Chondrocyte (in vitro differentiated cells): ENCODE results near the gene NTRK3. TPM values are rescaled to one million over a fixed set of nuclear protein-coding genes. Genes with fewer than 3 reads are reported as not detected.

ENCODE experiments used
- DNase-seq: peaks from one replicate; pipeline ENCODE4 v3.0.0; 2021; ENCODE audit warnings: mixed read lengths, low spot score
- H3K27ac Mint-ChIP-seq: one replicate; pipeline ENCODE4 v1.8.0; 2021; ENCODE audit warnings: mild to moderate bottlenecking, moderate library complexity, mixed read lengths; ENCODE audit not compliant: unreplicated experiment
- H3K27me3 Mint-ChIP-seq: 2 replicates; pipeline ENCODE4 v1.8.0; 2021; ENCODE audit warnings: low read depth, mixed read lengths
- H3K36me3 Mint-ChIP-seq: 2 replicates; pipeline ENCODE4 v1.8.0; 2021; ENCODE audit warnings: low read depth, mixed read lengths
- H3K4me1 Mint-ChIP-seq: 2 replicates; pipeline ENCODE4 v1.8.0; 2021; ENCODE audit warnings: low read depth, mild to moderate bottlenecking, mixed read lengths
- H3K4me3 Mint-ChIP-seq: one replicate; pipeline ENCODE4 v1.8.0; 2021; ENCODE audit warnings: mild to moderate bottlenecking, moderate library complexity, mixed read lengths; ENCODE audit not compliant: unreplicated experiment
- H3K9me3 Mint-ChIP-seq: 2 replicates; pipeline ENCODE4 v1.8.0; 2021; ENCODE audit warnings: low read depth, mixed read lengths
- total RNA-seq: library from RNA; stranded (reverse); gene quantifications from 3 replicates; pipeline ENCODE4 v1.2.1, GENCODE V29; 2021
- TF ChIP-seq, protein P1 (sequence below): fragments of 200-600 bp; sonication (generic); IDR thresholded peaks from 2 replicates; pipeline ENCODE4 v1.5.0; 2021; ENCODE audit warnings: antibody characterized with exemption, mild to moderate bottlenecking, moderate library complexity

The NTRK3 gene
- total RNA-seq, 1 donor from 2014 or later = not detected

DNA sequence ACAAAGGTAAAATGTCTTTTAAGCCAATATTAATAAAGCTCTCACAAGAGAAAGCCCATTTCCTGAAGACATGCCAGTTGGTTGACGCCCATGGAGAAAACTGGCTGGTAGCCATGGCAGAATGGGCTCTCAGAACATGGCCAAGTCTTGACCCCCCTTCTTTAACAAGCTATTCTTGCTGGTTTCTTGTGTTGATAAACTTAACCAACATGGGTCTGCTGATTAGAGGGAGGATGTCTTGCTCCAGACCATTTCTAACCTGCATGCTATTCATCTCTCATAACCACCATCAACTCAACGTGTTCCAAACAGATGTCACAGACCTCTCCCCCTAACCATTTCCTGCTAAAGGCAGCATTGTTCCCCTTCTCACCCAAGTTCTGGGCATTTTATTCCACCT, 25.7 kb downstream of the NTRK3 start:
- H3K9me3 Mint-ChIP-seq = no peaks in the 10 kb centered on the region
- DNase-seq = no peak
- H3K4me1 Mint-ChIP-seq = no peaks in the 10 kb centered on the region
- H3K27me3 Mint-ChIP-seq = peaks cover 18% of the 10 kb centered on the region
- H3K4me3 Mint-ChIP-seq = no peak overlapping the region
- no peaks in the 10 kb centered on the region for H3K36me3 Mint-ChIP-seq
- no peak overlapping the region for H3K27ac Mint-ChIP-seq
- TF ChIP-seq, protein P1, sequence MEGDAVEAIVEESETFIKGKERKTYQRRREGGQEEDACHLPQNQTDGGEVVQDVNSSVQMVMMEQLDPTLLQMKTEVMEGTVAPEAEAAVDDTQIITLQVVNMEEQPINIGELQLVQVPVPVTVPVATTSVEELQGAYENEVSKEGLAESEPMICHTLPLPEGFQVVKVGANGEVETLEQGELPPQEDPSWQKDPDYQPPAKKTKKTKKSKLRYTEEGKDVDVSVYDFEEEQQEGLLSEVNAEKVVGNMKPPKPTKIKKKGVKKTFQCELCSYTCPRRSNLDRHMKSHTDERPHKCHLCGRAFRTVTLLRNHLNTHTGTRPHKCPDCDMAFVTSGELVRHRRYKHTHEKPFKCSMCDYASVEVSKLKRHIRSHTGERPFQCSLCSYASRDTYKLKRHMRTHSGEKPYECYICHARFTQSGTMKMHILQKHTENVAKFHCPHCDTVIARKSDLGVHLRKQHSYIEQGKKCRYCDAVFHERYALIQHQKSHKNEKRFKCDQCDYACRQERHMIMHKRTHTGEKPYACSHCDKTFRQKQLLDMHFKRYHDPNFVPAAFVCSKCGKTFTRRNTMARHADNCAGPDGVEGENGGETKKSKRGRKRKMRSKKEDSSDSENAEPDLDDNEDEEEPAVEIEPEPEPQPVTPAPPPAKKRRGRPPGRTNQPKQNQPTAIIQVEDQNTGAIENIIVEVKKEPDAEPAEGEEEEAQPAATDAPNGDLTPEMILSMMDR = no peak

- no peak overlapping the region for H3K4me3 Mint-ChIP-seq
- H3K9me3 Mint-ChIP-seq = no peaks in the 10 kb centered on the region
- H3K4me1 Mint-ChIP-seq = no peaks in the 10 kb centered on the region
- no peak for DNase-seq
- no peak overlapping the region for H3K27ac Mint-ChIP-seq
- peaks cover 14% of the 10 kb centered on the region for H3K27me3 Mint-ChIP-seq
- H3K36me3 Mint-ChIP-seq = no peaks in the 10 kb centered on the region
- TF ChIP-seq, protein P1 = no peak
Measured at GRCh38 chr15:88225461-88225860, 31.1 kb downstream of the NTRK3 start.

DNA sequence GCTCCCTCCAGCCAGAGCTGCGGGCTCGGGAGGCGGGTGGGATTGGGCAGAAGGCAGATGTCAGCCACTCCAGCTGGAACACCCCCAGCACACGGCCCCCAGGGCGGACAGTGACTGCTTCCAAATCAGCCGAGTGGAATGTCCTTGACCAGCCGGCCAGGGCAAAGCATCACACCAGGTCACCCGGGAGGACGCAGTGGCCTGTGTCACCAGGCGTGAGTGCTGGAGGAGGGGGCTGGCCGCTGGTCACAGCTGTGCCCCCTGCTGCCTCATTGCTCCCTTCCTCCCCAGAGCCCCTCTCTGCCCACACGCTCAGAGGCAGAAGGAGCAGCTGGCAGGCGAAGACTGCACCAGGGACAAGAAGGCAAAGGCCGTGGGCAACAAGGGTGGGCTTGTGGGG, 33.5 kb downstream of the NTRK3 start:
- Mint-ChIP-seq H3K4me3 (no peak overlapping the region), H3K4me1 (no peaks in the 10 kb centered on the region), H3K27ac (no peak overlapping the region), H3K27me3 (peaks cover 8% of the 10 kb centered on the region), H3K36me3 (no peaks in the 10 kb centered on the region), H3K9me3 (peaks cover 2% of the 10 kb centered on the region)
- TF ChIP-seq, protein P1 = no peak
- DNase-seq = no peak

- H3K9me3 Mint-ChIP-seq = peaks cover 9% of the 10 kb centered on the region
- no peaks in the 10 kb centered on the region for H3K36me3 Mint-ChIP-seq
Measured at GRCh38 chr15:88221836-88222235, 34.7 kb downstream of the NTRK3 start.

GRCh38 chr15:88220443-88221335, 35.9 kb downstream of the NTRK3 start:
- no peak overlapping the region for H3K27ac Mint-ChIP-seq
- peaks cover 12% of the 10 kb centered on the region for H3K9me3 Mint-ChIP-seq
- H3K36me3 Mint-ChIP-seq = no peaks in the 10 kb centered on the region
- H3K27me3 Mint-ChIP-seq = peaks cover 4% of the 10 kb centered on the region
- H3K4me3 Mint-ChIP-seq = no peak overlapping the region
- TF ChIP-seq, protein P1 = no peak
- H3K4me1 Mint-ChIP-seq = no peaks in the 10 kb centered on the region
- no peak for DNase-seq

More at GRCh38 chr15:88221836-88222235, 34.7 kb downstream of the NTRK3 start:
- TF ChIP-seq, protein P1 = no peak
- H3K4me1 Mint-ChIP-seq = no peaks in the 10 kb centered on the region
- no peak overlapping the region for H3K4me3 Mint-ChIP-seq
- H3K27ac Mint-ChIP-seq = no peak overlapping the region
- no peak for DNase-seq
- H3K27me3 Mint-ChIP-seq = peaks cover 5% of the 10 kb centered on the region
